Choroid plexus epithelial cell (primary cell): ENCODE measurements around the gene FTCD.
"Not testable (repeated sequence)": the region's sequence is repeated elsewhere in the genome, so short reads cannot be mapped to it uniquely, and the experiment has no call there.

Source experiments
- DNase-seq: peaks from one replicate; pipeline ENCODE4 v3.0.0-alpha.2; 2010; ENCODE audit warnings: low read depth
- H3K4me3 ChIP-seq: 2 replicates; pipeline ENCODE4 v1.5.1; 2011; ENCODE audit warnings: low read depth, mild to moderate bottlenecking, control low read depth, low read length, moderate library complexity
- CTCF ChIP-seq: conservative IDR thresholded peaks from 2 replicates; pipeline ENCODE4 v1.5.1; 2011; ENCODE audit warnings: low read depth, mild to moderate bottlenecking, control low read depth, inconsistent platforms, low read length, moderate library complexity

Gene FTCD

DNA sequence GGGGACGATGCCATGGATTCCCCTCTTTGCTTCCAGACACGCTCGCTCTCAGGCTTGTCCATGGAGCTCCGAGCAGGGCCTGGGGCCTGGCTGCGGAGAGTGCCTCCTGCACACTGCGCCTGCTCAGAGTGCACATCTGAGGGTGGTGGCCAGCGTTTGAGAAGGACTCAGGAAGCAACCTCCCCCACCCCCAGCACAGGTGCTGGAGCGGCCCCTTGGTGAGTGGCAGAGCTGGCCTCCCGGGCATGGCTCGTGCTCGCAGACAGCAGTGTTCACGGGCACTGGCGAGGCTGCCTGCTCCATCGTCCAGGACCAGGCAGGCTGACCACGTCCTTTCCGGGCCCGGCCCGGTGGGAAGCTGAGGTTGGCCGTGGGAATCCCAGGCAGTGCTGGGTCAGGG, 26.1 kb upstream of the FTCD start:
- no peak for DNase-seq
- no peak overlapping the region for H3K4me3 ChIP-seq

GRCh38 chr21:46180778-46181391, 25.5 kb upstream of the FTCD start:
- no peak for TF ChIP-seq CTCF
- no peak overlapping the region for H3K4me3 ChIP-seq
- DNase-seq, result no peak

More for the DNA sequence above, 26.1 kb upstream of the FTCD start:
- no peak for TF ChIP-seq CTCF

- no peak for DNase-seq
- no peak overlapping the region for H3K4me3 ChIP-seq
- no peak for TF ChIP-seq CTCF
Observed at GRCh38 chr21:46180079-46180722, 24.8 kb upstream of the FTCD start.

- no peak overlapping the region for H3K4me3 ChIP-seq
- no peak for TF ChIP-seq CTCF
- DNase-seq, result no peak
Observed at GRCh38 chr21:46179708-46180078, 24.3 kb upstream of the FTCD start.

DNA sequence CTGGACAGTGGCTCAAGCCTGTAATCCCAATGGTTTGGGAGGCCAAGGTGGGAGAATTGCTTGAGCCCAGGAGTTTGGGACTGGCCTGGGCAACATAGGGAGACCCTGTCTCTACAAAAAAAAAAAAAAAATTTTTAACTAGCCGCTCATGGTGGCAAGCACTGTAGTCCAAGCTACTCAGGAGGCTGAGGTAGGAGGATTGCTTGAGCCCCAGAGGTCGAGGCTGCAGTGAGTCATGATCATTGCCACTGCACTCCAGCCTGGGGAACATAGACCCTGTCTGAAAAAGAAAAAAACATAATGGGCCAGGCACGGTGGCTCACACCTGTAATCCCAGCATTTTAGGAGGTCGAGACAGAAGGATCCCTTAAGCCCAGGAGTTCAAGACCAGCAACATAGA, 23.6 kb upstream of the FTCD start:
- DNase-seq, result no peak
- TF ChIP-seq CTCF, result no peak
- no peak overlapping the region for H3K4me3 ChIP-seq

- H3K4me3 ChIP-seq, DNase-seq: not testable (repeated sequence)
Observed at GRCh38 chr21:46176443-46177129, 21.2 kb upstream of the FTCD start.

DNA sequence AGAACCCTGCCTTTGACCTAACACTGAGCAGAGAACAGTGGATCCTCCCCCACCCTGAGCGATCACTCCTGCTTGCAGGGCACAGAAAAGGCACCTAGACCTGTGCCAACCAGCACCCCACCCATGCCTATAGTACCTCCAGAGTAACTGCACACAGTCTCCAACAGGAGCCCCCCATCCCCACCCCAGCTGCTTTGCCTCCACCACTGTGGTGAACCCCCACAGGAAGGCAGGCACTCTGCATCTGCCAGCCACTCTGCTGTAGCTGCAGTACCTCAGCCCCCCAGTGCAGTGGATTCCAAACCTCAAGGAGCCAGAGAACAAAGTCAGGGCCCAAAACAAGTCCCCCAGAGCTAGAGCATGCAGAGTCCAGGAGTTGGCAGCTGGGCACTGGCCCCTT, 18.2 kb upstream of the FTCD start:
- no peak for DNase-seq
- H3K4me3 ChIP-seq, result no peak overlapping the region
- no peak for TF ChIP-seq CTCF
